ENCODE results near the gene GPR146. TPM values are rescaled to one million over a fixed set of nuclear protein-coding genes. Genes with fewer than 3 reads are reported as not detected.

The GPR146 gene
- total RNA-seq, 1 donor from 2014 or later: 0.79 TPM

DNA sequence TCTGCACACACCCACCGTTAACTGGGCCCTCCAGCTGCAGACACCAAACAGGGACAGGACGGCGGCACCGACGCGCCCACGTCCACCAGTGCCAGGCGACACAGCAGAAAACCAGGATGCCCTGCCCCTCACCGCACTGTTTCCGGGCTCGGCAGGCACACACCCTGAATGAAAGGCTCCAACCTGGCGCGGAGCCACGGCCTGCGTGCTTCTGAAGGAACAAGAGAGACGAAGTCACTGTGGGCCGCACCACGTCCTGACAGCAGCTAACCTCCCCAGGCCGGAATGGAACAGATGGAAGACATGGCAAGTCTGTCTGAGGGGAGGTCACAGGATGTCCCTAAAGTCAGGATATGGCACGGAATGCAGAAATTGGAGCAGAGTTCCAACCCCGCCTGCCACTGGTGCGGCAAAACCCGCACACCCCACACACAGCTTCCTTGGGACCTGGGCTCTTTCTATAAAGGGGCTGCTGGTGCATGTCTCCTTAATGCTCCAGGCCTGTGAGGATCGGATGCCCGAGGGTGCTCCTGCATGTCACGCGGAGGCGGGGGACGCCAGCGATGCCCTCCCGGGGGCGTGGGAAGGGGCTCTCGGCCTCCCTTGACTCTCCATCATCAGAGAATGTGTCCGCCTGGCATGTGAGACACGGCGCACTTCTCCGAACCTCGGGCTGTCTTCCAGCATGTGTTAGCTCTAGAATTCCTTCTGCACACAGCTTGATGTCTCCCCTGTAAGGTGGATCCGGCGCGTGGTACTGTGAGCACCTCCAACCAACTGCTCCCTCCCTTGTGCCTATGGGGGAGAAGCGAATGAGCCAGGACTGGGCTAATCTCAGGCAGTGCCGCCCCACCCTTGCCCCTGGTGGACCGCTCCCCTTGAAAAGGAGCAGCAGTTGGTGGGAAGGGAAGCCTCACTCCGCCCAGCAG, 39.6 kb downstream of the GPR146 start:
- Histone ChIP-seq H3K9ac (no peak overlapping the region), H3K27me3 (no peaks in the 10 kb centered on the region), H3K4me3 (no peak overlapping the region), H3F3A (ENCODE audit: low read depth) (peaks cover 5% of the 10 kb centered on the region), H3K9me3 (ENCODE audit: low read depth) (no peaks in the 10 kb centered on the region), H4K20me1 (ENCODE audit: low read depth) (peaks cover 27% of the 10 kb centered on the region), H3K79me2 (ENCODE audit: low read depth) (peaks cover 9% of the 10 kb centered on the region), H2AFZ (replicated peaks) (no peak overlapping the region), H3K36me3 (no peaks in the 10 kb centered on the region), H3K27ac (no peak overlapping the region), H3K4me2 (no peak overlapping the region), H3K4me1 (peaks cover 16% of the 10 kb centered on the region)
- Mint-ChIP-seq H3K9me3 (no peaks in the 10 kb centered on the region), H3K27me3 (ENCODE audit: insufficient read depth, low read depth) (no peaks in the 10 kb centered on the region), H3K4me3 (peak overlapping the region; percentile 15), H3K36me3 (peaks cover 2% of the 10 kb centered on the region), H3K27ac (no peak overlapping the region), H3K4me1 (peaks cover 59% of the 10 kb centered on the region)
- DNase-seq (ENCODE audit: low spot score): no peak
- TF ChIP-seq EZH2 (IDR thresholded peaks at IDR 0.05) (no peak), EZH2phosphoT487 (IDR thresholded peaks at IDR 0.05) (no peak), CTCF (IDR thresholded peaks at IDR 0.05) (no peak)

GRCh38 chr7:1085266-1085665, 40.9 kb downstream of the GPR146 start:
- no peak for DNase-seq (ENCODE audit: low spot score)
- Mint-ChIP-seq H3K36me3 (peaks cover 2% of the 10 kb centered on the region), H3K27me3 (ENCODE audit: insufficient read depth, low read depth) (peaks cover 2% of the 10 kb centered on the region), H3K27ac (peak overlapping the region; percentile 66), H3K9me3 (no peaks in the 10 kb centered on the region), H3K4me3 (no peak overlapping the region), H3K4me1 (peaks cover 52% of the 10 kb centered on the region)
- H3K4me3 ChIP-seq: no peak overlapping the region
- H3K27ac ChIP-seq: no peak overlapping the region
- H3K36me3 ChIP-seq: no peaks in the 10 kb centered on the region
- H3K79me2 ChIP-seq (ENCODE audit: low read depth): peaks cover 9% of the 10 kb centered on the region
- H3K4me1 ChIP-seq: peaks cover 16% of the 10 kb centered on the region
- no peaks in the 10 kb centered on the region for H3K27me3 ChIP-seq
- peaks cover 5% of the 10 kb centered on the region for H3F3A ChIP-seq (ENCODE audit: low read depth)
- H3K9me3 ChIP-seq (ENCODE audit: low read depth): no peaks in the 10 kb centered on the region
- peaks cover 19% of the 10 kb centered on the region for H4K20me1 ChIP-seq (ENCODE audit: low read depth)
- H3K9ac ChIP-seq: no peak overlapping the region
- TF ChIP-seq CTCF (IDR thresholded peaks at IDR 0.05): no peak
- no peak for TF ChIP-seq EZH2 (IDR thresholded peaks at IDR 0.05)
- no peak for TF ChIP-seq EZH2phosphoT487 (IDR thresholded peaks at IDR 0.05)
- no peak overlapping the region for H3K4me2 ChIP-seq
- H2AFZ ChIP-seq (replicated peaks): no peak overlapping the region

DNA sequence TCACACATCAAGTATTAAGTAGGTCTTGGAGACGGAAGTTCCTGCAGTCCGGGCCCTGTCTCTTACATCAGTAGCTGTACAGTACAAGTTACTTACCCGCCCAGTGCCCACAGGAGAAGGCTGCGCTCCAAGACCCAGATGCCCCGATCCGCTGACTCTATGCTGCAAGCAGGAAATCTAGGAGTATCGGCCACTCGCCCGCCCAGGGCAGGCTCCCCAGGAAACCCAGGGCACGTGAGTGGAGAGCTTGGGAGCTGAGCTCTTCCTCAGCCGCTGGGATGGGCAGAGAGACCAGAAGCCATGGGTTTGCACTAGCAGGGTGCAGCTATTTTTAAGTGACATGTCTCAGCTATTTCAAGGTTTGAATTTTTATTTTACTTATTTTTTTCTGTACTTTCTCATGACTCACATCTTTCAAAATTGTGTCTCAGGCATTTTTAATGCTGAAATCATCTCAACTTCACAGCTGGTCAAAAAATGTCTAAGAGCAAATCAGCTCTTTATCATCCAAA, 41.6 kb downstream of the GPR146 start:
- H4K20me1 ChIP-seq (ENCODE audit: low read depth): peaks cover 16% of the 10 kb centered on the region
- no peak overlapping the region for H3K4me2 ChIP-seq
- H3K79me2 ChIP-seq (ENCODE audit: low read depth): peaks cover 9% of the 10 kb centered on the region
- H3K27ac Mint-ChIP-seq: no peak overlapping the region
- no peak overlapping the region for H2AFZ ChIP-seq (replicated peaks)
- H3K4me3 Mint-ChIP-seq: no peak overlapping the region
- peaks cover 2% of the 10 kb centered on the region for H3K27me3 Mint-ChIP-seq (ENCODE audit: insufficient read depth, low read depth)
- H3K36me3 Mint-ChIP-seq: peaks cover 2% of the 10 kb centered on the region
- H3K9me3 ChIP-seq (ENCODE audit: low read depth): no peaks in the 10 kb centered on the region
- H3K9ac ChIP-seq: no peak overlapping the region
- peaks cover 50% of the 10 kb centered on the region for H3K4me1 Mint-ChIP-seq
- peaks cover 16% of the 10 kb centered on the region for H3K4me1 ChIP-seq
- H3K9me3 Mint-ChIP-seq: no peaks in the 10 kb centered on the region
- no peaks in the 10 kb centered on the region for H3K36me3 ChIP-seq
- H3K4me3 ChIP-seq: no peak overlapping the region
- no peak for TF ChIP-seq CTCF (IDR thresholded peaks at IDR 0.05)
- no peak for TF ChIP-seq EZH2phosphoT487 (IDR thresholded peaks at IDR 0.05)
- TF ChIP-seq EZH2 (IDR thresholded peaks at IDR 0.05): no peak
- H3K27ac ChIP-seq: no peak overlapping the region
- H3K27me3 ChIP-seq: no peaks in the 10 kb centered on the region
- no peak for DNase-seq (ENCODE audit: low spot score)
- H3F3A ChIP-seq (ENCODE audit: low read depth): peaks cover 5% of the 10 kb centered on the region

Data from neural progenitor cell (in vitro differentiated cells).